Activated CD4-positive, alpha-beta T cell treated with anti-CD3 and anti-CD28 coated beads for 48 hours (primary cell): Measurements from ENCODE around the gene CMKLR1.

Experiments used
- DNase-seq: peaks from one replicate; pipeline ENCODE4 v3.0.0-alpha.2; 2020

The CMKLR1 gene

DNA sequence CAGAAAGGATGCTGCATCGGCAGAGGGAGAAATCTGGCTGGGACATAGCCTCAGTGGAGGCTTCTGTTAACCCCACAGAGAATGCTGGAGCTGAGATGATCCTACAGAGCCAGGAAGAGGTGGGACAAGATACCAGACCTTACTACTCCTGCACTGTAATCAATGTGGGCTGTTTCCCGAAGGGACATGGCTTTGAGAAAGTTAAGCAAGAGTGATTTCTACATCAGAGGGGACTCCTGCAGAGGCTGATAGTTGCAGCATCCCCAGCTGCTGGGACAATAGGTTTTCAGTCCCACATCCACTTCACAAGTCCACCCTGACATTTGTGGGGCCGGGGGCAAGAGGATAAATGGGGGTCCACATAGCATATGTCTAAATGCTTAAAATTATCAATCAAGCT lies 22.5 kb upstream of the CMKLR1 start:
- DNase-seq: no peak

DNA sequence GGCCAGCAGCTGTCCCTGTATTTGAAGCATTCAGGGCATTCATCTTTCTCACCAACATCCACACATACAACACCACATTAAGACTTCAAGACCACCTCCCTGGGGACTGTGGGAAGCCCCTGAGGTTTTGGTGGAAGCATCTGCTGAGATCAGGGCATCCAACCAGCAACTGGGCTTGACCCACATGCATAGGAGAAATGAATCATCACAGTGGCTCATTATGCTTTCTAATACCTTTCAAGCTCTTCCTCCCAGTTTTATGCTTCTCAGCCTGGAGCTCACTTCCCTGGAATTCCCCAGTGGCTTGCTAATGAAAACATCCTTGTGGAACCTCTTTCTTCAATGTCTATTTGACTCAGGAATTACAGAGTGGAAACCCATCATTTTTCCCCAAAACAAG lies 21.4 kb upstream of the CMKLR1 start:
- DNase-seq: no peak

DNA sequence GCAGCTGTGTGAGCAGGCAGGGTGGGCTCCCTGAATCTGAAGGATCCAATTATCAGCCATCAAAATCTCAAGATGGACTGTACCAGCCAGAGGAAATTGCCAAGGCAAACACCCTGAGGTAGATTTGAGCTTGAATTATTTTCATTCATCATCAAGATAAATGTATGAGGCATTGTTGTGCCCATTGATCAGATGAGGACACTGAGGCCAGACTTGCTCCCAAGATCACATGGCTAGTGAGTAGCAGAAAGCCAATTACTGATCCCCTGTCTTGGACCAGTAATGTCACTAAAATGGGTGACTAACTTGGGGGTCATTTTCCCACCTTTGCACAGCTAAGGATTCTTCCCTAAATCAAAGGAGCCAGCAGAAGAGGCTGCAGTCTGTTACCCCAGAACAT lies 20.9 kb upstream of the CMKLR1 start:
- DNase-seq: no peak

DNA sequence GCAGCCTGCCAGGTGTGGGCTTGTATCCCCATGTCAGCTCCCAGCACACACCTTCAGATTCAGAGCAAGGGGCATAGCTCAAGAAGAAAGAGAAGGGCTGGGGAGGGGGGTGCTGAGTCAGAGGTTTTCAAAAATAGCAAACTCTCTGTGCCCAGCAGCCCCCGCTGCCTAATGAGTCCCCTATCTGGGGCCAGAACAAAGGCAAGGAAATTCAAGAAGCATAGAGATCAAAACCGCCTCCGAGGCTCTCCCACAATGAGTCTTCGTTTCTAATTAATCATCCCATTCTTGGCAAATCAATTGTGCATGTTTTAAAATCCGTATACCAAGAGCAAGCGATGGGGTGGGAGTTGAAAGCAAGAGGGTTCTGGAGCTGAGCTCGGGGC lies 19.5 kb upstream of the CMKLR1 start:
- no peak for DNase-seq

DNA sequence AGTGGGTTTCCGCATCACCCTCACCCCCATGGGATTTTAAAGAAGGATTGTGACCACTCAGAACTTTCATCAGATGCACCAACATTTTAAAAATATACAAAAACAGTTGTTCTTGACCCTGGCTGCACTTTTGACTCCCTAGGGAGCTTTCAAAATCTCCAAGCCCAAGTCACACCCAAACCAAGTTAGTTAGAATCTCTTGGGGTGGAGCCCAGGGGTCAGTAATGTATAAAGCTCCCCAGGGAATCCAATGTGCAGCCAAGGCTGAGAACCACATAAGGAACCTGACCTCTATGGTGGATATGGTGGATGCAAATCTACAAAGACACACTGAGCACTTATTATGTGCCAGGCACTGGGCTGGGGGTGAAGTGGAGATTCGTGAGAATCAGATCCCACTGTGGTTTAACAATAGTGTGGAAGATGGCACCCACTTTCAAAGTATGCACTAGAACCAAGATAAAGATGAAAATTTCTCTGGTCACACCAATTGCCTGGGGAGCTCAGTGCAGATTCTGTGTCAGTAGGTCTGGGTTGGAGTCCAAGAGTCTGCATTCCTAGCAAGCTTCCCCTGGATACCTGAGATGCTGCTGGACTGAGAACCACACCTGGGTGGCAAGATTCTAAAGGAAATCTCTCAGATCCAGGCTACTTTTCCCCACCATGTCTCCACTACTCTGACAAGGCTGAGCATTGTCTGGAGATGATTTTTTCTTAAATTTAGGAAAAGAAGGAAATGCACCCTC lies 18.9 kb upstream of the CMKLR1 start:
- no peak for DNase-seq

DNA sequence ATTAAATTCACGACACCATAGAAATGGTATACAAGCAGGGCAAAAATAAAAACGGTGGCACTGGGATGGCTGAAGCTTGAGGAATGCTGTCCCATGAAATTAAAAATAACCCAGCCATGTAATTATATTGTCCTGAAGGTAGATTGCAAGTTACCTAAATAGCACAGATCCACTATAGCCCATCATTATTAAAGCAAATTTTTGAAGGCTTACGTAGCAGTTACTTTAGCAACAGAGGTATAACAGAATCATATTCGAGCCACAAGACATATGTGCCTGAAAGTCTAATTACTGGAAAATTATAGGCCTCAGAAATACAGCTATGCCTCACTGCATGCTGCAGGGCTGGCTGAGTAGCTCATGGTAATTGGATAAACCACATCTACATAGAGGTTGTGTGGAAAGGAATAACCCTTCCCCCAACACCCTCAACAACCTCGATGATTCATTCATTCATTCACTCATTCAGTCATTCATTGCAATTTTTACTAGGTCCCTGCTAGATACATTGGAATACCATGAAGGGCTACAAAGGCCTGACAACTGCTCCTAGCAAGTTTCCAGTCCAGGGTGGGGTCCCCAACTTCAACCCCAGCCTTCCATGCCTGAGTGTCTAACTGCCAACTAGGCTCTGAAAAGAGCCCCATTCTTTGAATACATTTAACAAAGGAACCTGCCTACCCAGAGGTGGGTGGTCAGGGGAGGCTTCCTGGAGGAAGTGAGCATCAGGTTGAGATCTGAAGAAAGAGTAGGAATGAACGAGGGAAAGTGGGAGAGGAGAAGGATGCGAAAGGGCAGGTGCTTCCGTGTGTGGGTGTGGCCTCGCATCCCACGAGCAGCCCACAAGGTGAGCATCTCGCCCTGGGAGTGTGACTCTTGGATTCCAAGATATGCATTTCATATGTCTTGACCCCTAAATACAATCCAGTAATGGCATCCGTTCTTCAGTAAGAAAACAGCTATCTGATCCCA lies 18.0 kb upstream of the CMKLR1 start:
- no peak for DNase-seq

DNA sequence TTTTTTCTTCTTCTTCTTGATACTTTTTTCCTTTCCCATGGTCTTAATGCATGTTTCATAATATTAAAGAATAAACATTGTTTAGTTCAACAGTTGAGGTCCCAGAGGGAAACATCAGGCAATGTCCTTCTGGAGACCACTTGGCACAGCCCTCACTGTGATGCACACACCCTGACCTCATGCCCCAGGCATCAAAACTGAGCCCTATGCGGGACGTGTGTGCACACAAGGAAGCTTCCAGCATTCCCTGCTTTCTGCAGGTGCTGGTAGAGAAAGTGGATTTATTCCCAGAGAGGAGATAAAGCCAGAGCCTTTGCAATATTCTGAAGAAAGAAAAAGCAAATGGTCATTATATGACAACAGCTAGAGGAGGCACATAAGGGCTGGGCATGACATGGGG lies 16.0 kb upstream of the CMKLR1 start:
- no peak for DNase-seq

DNA sequence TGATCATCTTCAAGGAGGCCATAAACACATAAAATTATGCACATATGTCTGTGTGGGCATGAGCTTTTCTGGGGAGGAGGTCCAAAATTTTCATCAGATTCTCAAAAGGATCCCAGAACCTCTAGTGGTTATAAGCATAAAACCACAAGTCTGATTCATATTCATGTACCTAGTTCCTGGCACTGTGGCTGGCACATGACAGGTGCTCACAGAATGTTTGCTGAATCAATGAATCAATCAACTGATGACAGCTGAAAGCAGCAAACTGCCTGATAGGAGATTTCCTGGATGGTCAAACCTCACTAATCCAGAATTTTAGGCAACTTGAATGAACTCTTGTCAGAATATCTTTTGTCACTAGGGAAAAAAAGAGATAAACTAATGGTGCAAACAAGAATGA lies 13.5 kb upstream of the CMKLR1 start:
- DNase-seq: no peak

DNA sequence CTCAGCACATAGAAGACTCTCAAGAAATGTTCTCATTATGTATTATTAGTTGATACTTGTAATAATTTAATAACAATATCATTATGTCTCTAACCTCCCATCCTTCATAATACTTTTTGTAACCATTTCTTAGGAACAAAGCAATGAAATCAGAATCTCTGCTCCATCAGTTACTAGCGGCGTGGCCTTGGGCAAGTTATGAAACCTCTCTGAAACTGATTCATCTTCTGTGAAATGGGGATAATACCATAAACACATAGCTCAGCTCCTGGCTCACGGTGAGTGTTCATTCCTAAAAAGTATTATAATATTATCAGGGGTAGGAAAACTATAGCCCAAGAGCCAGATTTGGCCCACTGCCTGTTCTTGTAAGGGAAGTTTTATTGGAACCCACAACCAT lies 11.4 kb upstream of the CMKLR1 start:
- DNase-seq: no peak

DNA sequence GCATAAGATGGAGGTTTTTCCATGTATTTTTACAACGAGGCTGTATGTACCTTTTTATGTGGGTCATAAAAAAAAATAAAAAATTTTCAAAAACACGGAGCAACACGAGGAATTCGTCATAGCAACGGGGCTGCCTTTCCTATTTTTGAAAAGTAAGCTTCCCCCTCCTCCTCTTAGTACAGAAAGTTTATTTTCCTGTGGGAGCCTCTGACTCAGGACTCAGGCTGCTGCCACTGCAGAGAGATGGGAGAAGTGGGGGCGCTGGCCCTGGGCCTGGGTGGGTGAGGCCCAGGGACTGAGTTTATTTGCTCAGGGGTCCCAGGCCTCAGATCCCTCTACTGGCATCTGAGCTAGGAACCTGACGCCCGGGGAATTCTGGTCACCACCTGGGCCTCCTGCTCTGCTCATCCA lies 10.2 kb upstream of the CMKLR1 start:
- DNase-seq: no peak

DNA sequence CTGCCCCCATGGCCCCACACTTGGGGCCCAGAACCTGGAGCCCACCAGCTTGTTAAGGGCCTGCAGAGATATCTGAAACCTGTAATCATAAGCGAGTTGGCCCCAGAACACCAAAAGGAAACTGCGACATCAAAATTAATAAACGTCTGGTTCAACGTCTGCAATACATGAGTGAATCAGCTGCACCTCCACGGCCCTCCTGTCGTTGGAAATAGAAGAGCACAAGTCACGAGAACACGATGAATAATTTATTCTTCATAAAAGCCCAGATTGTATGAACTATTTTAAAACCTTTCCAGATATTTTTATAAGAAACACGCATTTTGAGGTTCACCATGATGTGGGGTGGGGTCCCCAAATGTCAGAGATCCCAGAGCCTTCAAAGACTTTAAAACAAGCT lies 9.7 kb upstream of the CMKLR1 start:
- no peak for DNase-seq

DNA sequence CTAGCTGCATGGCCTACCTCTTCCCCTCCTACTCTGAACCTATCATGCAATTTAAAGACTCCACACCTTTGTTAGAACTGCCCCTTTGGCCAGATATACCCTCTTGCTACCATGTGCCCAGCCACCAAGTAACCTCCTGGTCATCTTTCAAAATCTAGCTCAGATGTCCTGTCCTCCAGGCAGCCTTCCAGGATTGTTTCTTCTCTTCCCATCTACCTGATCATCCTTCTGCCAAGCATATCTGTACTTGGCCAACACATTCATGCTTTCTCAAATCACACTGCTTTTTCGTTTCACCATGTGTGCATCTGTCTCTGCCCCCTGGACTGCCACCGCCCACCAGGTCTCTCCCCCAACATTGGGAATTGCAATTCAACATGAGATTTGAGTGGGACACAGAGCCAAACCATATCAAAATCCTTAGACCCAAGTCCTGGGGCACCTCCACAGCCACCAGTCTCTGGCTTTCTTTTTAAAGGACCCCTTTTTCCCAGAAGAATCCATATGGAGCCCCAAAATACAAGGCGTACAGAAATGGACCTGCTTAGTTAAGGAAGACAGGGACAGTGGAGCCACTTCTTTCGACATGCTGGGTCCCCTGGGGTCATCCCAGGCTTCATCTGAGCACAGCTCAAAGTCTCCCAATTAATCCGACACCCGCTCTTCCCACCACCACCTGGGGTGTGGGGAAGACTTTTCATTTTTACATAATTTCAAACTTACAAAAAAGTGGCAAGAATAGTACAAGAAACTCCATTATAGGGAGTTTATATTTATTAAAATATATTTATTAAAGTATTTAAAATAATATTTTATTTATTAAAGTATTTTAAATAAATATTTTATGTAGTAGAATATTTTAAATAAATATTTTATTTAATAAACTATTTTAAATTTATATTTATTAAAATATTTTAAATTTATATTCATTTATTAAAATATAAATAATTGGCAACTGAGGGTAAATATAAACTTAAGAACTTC lies 7.9 kb upstream of the CMKLR1 start:
- no peak for DNase-seq

DNA sequence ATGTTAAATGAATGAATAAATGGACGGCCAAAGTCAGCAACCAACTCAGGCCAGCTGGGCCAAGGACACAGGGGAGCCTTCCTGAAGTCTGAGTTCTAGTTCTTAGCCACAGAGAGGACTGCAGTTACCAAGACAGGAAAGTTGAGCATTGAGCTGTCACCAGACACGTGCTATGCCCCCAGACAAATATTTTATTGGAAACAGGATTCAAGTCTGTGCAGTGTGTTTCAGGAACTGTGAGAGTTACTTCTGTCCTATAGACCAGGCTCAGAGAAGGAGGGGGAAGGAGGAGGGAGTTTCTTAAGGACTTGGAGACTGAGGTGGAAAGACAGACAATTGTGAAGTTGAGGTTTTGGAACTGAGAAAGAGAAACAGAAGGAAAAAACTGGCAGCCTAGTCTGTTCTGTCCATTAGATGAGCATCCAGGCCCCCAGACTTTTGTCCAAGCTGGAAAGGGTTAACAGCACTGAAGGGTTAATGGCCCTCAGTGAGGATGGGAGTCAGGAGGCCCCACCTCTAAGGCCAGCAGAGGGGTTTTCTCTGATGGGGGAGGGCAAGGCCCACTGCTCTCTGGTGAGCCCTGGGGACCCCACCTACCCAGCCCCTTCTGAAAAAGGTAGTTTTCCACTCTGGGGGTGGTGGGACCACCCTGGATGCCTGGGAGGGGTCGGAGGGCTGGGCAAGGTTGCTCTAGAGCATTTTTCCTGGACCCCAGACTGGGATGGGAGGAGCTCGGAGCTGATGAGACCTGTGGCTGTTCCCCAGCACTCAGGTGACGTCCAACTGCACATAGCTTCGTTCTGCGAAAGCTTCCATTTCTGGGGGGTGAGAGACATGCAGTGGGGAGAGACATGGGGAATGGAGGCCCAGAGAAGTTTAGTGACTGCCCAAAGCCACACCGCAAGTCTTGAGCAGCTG lies 6.9 kb upstream of the CMKLR1 start:
- DNase-seq: no peak

DNA sequence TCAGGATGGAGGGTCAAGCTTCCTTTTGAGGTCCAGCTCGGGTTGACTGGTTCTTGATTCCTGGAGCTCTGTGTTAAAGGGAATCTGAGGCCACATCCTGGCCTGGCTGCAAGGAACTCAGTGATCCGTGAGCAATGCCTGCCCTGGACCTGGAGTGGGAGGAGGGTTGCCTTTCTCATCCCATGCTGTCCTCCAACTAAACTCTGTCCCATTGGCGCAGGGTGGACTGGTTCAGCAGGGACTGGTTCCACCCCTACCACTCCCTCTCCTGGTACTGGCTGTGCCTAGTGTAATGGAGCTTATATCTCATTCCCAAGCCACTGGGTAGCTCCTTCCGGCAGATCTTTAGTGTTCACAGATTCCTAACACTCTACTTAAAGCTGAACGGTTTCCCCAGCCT lies 3.9 kb upstream of the CMKLR1 start:
- DNase-seq: no peak

DNA sequence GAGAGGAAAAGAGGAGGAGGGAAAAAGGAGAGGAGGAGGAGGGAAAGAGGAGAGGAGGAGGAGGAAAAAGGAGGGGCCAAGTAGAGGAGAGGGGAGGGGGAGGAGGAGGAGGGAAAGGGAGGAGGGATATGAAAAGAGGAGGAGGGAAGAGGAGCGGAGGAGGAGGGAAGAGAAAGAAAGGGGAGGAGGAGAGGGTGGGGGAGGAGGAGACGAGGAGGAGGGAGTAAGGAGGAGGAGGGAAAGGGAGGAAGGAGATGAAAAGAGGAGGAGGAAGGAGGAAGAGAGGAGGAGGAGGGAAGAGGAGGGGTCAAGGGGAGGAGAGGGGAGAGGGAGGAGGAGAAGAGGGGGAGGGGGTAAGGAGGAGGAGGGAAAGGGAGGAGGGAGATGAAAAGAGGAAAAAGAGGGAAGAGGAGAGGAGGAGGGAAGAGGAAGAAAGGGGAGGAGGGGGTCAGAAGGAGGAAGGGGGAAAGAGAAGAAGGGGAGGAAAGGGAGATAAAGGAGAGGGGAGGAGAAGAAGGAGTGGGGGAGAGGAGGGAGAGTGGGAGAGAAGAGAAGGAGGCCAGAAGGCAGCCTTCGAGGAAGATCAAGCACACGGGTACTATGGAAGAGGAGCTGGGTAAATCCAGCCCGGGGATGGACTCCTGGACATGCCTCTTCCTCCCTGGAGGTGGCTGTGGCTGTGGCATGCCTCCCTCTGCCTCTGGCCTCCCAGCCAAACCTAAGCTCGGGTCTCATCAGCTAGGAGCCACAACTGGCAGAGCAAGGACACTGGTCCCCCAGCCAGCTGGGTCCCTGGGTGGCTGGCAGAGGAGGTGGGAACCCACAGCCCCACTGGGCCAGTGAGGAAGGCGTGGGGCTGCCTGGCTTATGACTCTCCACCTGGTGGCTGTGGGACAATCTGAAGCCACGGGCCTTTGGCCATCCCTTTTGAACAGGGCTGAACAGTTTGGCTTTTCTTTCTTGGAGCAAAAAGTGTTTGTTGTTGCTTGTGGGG lies 3.0 kb upstream of the CMKLR1 start:
- DNase-seq: no peak

DNA sequence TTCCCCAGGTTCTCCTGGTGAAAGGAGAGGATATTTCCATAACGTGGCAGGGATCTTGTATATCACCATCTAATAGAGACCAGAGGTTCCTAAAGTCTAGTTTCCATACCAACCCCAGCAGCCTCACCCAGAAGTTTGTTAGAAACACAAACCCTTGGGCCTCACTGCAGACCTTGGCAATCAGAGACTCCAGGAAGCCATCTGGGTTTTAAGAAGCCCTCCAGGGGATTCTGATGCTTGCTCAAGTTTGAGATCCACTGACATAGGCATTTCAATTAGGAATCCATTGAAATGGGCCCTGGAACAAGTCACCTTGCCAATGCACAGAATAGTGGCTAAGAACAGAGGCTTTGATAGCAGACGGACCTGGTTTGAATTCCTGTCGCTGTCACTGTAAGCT lies 2.2 kb upstream of the CMKLR1 start:
- DNase-seq: no peak

DNA sequence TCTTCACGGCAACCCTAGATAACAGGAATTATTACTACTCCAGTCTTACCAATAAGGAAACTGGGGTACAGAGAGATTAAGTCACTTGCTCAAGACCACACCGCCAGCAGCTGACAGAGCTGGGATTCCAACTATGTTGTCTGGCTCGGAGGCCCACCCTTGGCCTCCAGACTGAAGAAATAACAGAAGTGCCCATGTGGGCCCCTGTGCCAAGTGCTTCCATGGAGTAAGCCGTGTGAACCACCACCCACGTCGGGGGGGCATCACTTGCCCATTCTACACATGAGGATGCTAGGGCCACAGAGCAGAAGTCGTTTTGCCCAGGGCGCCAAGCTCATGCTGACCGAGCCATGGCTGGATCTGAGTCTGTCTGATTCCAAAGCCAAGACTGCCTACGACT lies 926 bp upstream of the CMKLR1 start:
- DNase-seq: no peak

DNA sequence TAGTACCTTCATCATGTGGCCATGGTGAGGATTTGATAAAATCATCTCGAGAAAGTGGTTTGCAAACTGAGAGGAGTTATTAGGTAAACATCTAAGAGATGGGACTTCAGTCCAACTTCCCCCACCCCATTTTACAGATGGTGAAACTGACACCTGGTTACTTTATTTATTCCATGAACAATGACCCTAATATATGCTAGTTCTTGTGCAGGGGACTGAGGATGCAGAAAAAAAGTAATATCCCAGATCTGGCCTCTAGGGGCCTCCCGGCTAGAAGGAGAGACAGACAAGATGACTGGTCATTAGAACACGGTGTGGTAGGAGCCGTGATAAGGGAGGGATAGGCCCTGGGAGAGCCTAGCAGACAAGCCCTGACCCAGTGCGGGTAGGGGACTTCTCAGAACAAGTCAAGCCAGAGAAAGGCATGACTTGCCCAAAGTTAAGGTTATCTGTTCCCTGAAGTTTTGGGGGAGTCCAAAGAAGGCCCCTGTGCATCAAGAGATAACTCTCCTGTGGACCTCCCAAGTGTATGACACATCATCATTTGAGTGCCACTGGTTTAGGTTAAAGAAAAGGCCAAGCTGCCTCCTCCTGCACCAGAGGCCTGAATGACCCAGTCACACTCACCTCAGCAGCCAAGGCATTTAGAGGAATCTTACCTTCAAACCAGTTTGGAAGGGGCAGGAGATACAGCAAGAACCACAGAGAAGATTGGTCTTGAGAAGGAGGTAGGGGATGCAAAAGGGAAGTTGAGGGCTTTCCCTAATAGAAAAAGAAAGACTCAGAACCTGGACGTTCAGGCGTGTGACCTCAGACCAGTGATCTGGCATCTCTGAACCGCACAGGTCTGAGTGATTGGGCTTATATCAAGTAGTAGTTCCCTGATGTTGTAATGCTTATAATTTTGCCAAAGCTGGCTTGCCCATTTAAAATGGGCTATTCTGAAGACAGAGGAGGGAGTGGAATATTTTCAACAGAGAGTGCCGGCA lies 1.6 kb downstream of the CMKLR1 start:
- peak; percentile 11 for DNase-seq
